ENCODE results near the gene ALG14.
A peak's percentile ranks its signal among the peaks of the same experiment; 100 is the strongest.
"Not testable (repeated sequence)": the region's sequence is repeated elsewhere in the genome, so short reads cannot be mapped to it uniquely, and the experiment has no call there.

Gene ALG14

DNA sequence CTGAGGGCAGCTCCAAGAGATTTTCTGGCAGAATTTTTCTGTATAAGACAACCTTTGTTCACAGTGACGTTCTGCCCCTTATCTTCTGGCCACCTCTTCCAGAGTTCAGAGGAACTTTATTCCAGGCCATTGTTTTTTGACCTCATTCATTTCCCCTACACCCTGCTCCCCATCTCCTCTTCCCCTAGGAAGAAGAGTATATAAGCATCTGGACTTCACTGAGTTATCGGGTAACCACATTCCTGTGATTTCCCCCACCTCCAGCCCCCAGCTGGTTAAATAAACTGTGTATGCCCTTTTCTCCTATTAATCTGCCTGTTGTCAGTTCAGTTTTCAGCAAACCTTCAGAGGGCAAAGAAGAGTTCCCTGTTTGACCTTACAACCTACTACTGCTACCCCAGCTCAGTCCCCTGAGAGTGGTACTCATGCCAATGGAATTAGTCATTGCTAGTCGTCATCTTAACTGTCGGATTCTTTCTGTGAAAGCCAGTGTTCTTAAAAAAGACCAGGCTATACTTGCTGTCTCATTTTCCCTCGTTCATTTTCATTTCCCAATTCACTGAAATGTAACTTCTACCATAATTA, 14.3 kb upstream of the ALG14 start:
- peak; percentile 54 for DNase-seq (ENCODE audit: low spot score)

DNA sequence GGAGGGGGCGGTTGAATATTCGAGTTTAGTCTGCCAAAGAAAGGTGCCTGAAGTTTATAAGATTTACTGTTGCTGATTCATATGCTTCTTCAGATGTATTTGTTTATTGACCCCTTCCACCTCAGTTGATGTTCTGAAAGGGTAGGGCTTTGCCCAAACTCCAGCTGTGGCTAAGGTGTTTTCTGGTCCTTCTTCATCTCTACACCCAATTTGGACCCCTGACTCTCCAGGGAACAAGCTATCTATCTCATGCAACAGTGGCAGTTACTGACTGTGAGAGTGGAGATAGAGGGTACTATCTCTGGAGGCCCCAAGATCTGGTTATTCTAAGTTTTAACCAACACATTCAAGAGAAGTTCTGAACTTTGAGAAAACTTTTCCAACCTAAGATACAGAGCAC, 12.6 kb upstream of the ALG14 start:
- DNase-seq (ENCODE audit: low spot score), result peak; percentile 66

DNA sequence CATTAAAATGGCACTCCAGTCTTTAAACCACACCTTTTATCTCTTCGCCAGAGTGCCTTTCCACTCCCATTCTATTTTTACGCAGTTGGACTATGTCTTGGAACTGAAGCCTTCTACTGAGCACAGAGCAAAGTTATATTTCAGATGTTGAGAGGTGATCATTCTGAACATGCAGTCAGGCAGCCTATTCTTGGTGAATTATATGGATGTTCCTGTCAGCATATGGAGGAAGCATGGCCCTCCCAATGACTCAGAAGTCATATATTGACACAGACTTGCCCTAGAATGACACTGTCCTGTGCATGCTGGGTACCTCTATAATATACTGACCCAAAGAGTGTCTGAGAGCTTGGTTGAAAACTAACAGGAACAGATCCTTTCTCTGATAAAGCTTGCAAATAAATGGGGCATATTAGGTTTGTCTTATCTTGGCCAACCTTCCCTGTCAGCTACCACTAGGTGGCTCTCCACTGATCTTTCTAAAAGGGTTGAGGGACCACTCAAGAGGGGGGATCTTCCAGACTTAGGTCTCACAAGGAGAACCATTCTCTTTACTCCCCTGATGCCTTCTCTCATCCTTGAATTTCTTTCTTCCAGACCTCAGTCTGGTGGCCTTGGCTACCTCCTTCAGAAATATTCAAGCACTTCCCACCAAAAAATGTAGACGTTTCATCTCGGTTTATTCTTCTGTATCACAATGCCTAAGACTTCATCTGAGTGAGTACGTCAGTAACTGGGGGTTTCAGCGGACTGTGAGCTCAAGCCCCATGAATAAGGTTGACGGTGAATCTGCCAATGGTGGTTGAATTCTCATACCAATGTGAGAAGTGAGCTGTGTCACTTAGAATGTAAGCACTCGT, 11.8 kb upstream of the ALG14 start:
- peak; percentile 72 for DNase-seq (ENCODE audit: low spot score)

DNA sequence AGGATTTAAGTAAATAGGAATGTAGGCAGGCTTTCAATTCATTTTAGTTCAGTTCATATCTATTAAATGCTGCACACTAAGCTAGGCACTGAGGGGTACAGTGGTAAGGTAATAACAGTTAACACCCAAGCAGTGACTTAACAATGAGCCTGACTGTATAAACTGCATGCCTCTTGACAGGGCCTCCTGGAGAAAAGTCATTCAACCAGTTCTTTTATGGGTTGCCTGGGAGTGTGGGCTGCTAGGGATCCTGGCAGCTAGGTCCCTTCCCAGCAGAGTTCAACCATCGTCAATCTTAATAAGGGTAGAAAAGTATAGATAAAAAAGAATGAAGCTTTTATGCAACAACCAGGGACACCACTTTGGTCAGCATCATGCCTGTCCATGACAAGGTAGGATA, 8.1 kb upstream of the ALG14 start:
- no peak for DNase-seq (ENCODE audit: low spot score)

DNA sequence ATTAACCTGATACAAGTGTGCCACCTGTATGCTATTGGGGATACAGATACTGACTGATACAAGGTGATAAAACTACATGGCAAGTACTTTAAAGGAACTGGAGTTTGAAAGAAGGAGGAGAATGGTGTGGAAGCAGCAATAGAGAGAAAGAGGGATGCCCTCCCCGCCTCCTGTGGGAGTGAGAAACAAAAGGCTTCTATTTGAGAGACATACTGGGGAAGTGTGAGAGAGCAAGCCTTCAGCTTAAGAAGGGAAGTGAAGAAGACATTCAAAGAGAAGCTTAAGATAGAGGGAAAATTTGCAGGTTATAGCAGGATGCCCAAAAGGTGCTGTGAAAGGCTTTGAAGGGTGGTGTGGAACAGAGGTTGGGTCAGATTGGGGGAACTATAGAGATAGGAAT, 7.7 kb upstream of the ALG14 start:
- no peak for DNase-seq (ENCODE audit: low spot score)

DNA sequence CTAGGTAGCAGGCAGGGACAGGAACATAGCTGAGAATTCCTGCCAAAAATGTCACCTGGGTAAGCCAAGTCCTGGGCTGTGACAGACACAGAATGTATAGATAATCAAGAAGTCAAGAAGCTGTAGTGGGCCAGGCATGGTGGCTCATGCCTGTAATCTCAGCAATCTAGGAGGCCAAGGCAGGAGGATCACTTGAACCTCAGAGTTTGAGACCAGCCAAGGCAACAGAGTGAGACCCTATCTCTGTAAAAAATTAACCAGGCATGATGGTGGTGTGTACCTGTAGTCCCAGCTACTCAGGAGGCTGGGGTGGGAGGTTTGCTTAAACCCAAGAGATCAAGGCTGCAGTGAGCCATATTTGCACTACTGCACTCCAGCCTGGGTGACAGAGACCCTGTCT, 3.3 kb upstream of the ALG14 start:
- no peak for DNase-seq (ENCODE audit: low spot score)

DNA sequence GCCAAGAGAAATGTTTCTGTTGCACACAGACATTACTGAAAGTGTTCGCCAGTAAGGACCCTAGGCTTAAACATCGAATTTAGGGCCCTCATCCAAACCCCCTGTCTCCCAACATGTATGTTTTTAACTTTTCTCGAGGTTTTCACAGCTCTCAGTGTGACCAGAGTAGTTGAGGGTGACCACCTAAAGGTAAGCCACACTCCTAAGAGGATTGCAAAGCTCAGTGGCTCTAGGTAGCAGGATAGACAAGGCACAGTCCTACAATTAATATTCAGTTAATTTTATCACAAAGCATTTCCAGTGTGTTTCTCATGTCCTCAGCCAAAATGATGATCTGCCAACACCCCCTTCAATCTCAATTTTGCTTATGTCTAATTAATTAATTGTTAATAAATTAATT, 695 bp upstream of the ALG14 start:
- no peak for DNase-seq (ENCODE audit: low spot score)

DNA sequence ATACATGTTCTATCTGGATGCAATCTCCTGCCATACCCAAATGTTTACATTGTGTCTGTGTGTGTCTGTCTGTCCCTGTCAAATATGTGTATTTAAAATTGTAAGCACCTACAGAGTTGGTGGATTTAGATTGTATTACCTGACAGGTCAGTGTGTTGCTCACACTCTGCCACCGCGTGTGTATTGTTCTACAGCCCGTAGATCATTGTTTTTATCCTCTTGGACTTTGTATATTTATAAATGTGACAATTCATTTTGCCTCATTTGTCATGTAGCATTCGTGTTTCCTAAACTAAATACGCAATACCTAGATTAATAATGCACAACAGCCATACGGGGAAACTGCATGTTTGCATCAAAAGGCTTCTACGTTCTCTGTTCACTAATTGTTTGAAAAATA, 634 bp downstream of the ALG14 start:
- no peak for DNase-seq (ENCODE audit: low spot score)

DNA sequence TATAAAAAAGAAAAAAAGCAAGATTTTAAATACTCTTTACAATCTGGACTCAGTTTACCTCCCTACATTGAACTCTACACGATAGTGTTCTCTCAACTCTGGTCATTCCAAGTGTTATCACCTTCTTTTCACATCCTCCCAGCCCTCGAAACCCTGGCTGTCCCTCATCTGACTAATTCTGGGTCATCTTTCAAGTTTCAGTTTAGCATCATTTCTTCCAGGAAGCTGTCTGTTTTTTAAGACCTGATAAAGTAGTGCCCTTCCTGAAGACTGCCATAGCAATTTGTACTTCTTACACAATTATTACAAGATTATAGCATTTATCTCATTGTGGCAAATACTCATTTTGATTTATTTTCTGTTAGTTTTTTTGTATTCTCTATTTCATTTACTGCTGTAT, 1.2 kb downstream of the ALG14 start:
- no peak for DNase-seq (ENCODE audit: low spot score)

DNA sequence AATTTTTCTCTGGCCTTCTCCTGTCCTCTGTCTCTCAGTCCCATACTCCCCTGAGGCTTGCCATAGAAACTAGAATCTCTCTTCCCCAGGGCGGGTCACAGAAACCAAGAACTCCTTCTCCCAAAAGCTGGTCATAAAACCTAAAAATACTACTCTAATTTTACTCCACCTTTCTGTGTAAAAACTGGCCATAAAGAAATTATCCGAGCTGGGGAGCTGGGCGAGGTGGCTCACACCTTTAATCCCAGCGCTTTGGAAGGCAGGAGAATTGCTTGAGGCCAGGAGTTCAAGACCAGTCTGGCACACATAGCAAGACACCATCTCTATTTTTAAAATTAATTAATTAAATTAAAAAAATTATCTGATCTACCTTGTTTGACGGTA, 3.0 kb downstream of the ALG14 start:
- no peak for DNase-seq (ENCODE audit: low spot score)

DNA sequence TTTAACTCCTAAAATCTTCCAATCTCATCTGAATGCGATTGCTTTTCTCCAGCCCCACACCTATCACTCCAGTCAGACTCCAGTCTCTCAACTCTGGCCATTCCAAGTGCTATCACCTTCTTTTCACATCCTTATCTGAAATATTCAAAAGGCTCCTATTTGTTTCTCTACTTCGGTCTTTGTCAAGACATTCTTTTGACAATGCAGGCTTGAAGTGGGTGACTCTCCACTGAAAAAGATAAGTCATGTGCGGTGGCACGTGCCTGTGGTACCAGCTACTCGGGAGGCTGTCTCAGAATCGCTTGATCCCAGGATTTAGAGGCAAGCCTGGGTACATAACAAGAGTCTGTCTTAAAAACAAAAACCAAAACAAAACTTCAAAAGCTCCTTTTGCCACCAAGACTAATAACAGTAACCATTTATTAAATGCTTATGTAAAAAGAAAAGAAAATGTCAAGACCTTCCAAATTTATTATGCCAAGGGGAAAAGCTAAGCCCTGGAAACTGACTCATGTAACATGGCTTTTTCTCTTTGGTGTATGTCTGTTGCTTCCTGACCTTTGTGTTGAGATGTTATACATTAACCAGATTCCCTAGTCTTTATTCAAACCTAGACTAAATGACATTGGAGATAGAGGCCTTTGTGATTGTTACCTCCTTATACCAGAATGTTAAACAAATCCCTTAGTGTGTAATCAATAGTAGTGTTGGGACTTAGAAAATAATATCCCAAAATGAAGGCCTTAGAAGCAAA, 3.6 kb downstream of the ALG14 start:
- no peak for DNase-seq (ENCODE audit: low spot score)

DNA sequence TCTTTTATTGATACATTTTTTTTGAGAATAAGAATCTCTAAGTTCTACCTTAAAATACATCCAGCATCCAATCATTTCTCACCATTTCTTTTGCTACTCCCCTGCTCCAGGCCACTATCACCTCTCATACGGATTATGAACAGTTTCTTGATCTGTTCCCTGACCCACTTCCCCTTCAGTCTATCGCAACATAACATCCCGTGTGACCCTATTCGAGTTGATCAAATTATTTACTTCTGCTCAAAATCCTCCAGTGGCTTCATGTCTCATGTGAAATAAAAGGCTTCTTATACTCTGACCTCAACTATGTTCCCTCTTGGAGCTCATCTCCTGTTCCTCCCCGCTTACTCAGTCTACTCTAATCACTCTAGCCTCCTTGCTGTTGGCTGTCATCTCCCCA, 5.2 kb downstream of the ALG14 start:
- no peak for DNase-seq (ENCODE audit: low spot score)

DNA sequence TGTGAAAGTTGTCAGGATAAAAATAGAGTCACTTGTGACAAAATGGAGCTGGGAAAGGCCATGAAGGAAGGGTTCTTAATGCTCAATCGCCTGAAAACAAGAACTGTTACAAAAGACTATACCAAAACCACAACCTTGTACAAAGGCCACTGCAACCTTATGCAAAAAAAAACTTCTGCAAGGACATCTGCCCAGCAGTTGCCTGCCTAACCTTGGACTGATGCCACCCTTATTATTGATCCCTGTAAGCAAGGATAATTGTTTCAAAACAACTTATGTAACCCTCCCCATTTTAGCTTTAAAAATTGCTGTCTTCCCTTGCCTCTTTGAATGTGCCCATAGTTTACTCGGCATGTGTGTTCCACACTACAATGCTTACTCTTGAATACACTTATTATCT, 5.7 kb downstream of the ALG14 start:
- DNase-seq (ENCODE audit: low spot score), result no peak

DNA sequence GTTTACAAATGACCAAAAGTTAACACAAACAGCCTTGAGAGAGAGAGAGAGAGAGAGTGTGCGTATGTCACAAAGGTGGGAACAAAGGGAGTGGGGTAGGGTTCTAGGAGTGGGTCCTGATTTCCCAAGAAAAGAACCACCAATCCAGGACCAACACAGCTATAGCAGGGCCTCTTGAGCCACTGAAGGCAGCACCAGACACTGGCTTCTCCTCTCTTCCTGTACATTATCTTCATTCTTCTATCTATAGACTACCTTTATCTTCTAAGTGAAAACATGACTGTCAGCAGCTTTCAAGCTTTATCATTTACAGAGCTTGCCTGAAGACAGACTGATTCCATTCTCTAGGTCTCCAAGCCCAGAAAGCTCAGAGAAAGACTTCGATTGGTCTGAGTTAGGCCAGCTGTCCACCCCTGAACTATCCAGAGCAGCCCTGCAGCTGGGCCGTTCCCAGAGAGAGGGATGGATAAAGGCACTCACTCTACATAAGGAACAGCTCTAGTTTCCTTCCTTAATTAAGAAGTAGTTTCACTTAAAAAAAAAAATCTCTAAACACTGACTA, 11.2 kb downstream of the ALG14 start:
- no peak for DNase-seq (ENCODE audit: low spot score)

DNA sequence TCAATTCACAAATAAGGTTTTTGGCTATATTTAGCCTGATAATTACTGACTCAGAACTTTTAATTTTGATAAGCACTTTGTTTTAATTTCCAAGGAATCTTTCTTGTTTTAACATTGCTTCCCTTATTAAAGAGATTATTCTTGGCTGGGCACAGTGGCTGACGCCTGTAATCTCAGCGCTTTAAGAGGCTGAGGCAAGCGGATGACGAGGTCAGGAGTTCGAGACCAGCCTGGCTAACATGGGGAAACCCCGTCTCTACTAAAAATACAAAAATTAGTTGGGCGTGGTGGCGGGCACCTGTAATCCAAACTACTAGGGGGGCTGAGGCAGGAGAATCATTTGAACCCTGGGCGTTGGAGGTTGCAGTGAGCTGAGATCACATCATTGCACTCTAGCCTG, 13.8 kb downstream of the ALG14 start:
- no peak for DNase-seq (ENCODE audit: low spot score)

DNA sequence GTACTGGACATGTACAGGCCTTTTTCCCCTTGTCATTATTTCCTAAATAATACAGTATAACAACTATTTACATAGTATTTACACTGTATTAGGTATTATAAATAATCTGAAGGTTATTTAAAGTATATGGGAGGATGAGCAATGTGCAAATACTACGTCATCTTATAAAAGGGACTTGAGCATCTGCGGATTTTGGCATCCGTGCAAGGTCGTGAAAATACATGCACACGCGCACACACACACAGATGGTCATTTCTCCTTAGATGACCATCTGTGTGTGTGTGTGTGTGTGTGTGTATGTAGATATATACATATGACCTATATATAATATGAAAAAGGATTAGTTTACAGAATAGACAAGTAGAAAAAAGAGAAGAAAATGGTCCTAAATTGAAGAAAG, 15.4 kb downstream of the ALG14 start:
- DNase-seq (ENCODE audit: low spot score), result no peak

DNA sequence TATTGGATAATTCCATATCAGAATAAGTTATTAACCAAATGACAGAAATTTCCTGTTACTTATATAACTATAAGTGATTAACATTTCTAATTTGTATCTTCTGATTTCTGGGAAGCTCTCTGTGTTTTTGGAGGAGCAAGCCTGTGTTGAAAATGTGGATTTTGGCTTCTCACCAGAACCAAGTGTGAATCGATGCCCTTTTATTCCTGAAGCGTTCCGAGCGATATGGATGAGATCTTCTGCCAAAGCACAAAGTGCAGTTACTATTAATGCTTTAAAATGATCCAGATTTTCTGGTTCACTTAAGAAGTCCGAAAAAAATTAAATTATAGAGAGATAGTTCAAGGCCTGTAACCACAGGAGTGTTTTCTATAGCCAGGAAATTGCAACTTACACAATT, 22.8 kb downstream of the ALG14 start:
- no peak for DNase-seq (ENCODE audit: low spot score)

DNA sequence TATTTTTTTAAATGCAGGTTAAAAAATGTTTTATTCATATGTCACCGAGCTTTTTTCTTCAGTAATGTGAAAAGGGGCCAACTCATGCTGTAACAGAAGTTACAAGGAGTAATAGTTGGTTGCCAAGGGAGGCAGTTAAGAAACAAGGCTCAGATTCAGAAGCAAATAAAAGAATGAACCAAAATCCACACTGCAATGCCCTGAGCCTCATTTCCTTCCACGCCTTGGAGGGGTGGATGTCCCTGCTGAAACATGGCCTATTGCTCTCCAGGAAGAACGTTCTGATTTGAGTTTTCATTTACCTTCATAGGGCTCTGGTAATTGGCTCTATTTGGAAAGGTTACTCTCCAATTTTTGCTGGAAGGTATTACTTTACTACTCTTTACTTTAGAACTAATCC, 24.4 kb downstream of the ALG14 start:
- no peak for DNase-seq (ENCODE audit: low spot score)

DNA sequence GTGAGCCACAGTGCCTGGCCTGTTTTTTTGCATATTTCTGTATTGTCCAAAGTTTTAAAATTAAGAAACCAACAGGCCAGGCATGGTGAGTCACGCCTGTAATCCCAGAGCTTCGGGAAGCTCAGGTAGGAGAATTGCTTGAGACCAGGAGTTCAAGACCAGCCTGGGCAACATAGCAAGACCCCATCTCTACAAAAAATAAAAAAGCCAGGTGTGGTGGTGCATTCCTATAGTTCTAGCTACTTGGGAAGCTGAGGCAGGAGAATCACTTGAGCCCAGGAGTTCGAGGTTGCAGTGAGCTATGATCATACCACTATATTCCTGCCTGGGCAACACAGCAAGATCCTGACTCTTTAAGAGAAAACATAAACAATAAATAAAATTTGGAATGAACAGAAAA, 25.1 kb downstream of the ALG14 start:
- not testable (repeated sequence) for DNase-seq (ENCODE audit: low spot score)

DNA sequence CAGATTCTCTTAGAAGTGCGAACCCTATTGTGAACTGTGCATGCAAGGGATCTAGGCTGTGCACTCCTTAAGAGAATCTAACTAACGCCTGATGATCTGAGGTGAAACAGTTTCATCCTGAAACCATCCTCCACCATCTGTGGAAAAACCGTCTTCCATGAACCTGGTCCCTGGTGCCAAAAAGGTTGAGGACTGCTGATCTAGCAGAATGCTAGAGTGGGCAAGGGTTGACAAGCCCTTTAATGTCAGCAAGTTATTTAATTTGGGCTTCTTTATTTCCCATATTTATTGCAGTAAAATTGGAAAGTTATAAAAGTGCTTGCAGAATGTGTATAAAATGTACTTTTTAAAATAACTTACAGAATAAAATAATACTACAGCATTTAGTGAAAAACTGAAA, 26.4 kb downstream of the ALG14 start:
- DNase-seq (ENCODE audit: low spot score), result no peak

DNA sequence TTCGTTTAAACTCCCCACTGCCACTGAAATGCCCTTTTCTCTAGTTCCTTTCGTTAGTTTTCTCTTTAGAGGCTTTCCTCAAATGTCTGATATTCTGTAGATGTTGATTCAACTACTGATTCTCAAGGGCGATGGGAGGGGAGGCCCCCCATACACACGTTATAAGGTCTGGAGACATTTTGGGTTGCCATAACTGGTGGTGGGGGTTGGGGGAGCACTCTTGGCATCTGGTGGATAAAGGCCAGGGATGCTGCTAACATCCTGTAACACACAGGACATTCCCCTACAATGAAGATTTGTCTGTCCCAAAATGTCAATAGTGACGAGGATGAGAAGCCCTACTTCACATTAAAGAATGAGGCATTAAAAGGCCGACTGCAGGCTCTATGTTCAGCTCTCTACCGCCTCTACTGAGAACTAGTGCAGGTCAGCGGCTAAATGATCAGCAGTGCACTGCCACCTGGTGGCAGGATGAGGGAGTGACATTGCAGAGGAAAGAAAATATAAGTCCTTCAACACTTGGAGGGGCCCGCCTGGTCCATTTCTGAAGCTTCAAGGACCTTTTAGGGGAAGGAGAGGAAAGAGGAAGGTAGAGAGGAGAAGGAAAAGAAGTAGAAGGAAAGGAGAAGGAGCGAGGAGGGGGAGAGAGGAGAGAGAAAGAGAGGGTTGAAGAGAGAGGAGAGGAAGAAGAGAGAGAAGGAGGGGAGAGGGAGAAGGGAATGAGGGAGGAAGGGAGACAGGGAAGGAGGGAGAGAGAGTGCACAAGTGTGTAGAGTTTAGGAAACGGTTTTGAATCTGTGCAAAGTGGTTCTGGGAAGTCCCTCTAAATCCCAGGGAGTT, 29.4 kb downstream of the ALG14 start:
- DNase-seq (ENCODE audit: low spot score), result peak; percentile 90

DNA sequence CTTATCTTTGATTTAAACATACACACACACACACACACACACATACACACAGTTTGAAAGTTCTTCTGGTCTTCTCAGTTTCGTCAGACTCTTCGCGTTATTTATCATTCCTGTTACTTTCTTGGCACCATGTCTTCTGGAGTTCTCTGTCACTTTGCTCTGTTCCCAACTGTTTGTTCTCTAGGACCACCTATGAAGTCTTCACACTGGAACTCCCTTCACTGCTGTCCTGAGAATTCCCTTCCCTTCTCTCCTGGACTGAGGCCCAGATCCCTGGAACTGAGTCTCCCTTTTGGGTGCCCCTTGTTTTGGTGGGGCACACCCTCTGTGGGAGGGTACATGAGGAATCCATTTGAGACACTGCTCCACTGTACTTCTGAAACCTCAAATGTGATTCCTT, 30.5 kb downstream of the ALG14 start:
- peak; percentile 14 for DNase-seq (ENCODE audit: low spot score)

Data from hematopoietic multipotent progenitor cell treated with erythropoietin and hydrocortisone succinate and interleukin-3 and kit ligand, for 17 days (in vitro differentiated cells).